Endothelial cell (in vitro differentiated cells): ENCODE data around the gene PSMD12. TPM values are rescaled to one million over a fixed set of nuclear protein-coding genes. Genes with fewer than 3 reads are reported as not detected.
A peak's percentile ranks its signal among the peaks of the same experiment; 100 is the strongest.

Experiments used
- DNase-seq: peaks from one replicate; pipeline ENCODE4 v3.0.0; 2021; ENCODE audit warnings: low spot score
- H3K27ac Mint-ChIP-seq: one replicate; pipeline ENCODE4 v1.8.0; 2021; ENCODE audit warnings: mixed read lengths, inconsistent platforms; ENCODE audit not compliant: unreplicated experiment
- H3K27me3 Mint-ChIP-seq: one replicate; pipeline ENCODE4 v1.8.0; 2021; ENCODE audit warnings: mild to moderate bottlenecking, moderate library complexity, mixed read lengths, inconsistent platforms; ENCODE audit not compliant: unreplicated experiment
- H3K36me3 Mint-ChIP-seq: one replicate; pipeline ENCODE4 v1.8.0; 2021; ENCODE audit warnings: mild to moderate bottlenecking, low read depth, mixed read lengths, inconsistent platforms; ENCODE audit not compliant: unreplicated experiment
- H3K4me1 Mint-ChIP-seq: one replicate; pipeline ENCODE4 v1.8.0; 2021; ENCODE audit warnings: mild to moderate bottlenecking, mixed read lengths, inconsistent platforms; ENCODE audit not compliant: unreplicated experiment
- H3K4me3 Mint-ChIP-seq: one replicate; pipeline ENCODE4 v1.8.0; 2021; ENCODE audit warnings: mild to moderate bottlenecking, mixed read lengths, inconsistent platforms; ENCODE audit not compliant: unreplicated experiment
- H3K9me3 Mint-ChIP-seq: one replicate; pipeline ENCODE4 v1.8.0; 2021; ENCODE audit warnings: mixed read lengths, inconsistent platforms; ENCODE audit not compliant: unreplicated experiment
- CTCF ChIP-seq: fragments of 200-600 bp; sonication (generic); IDR thresholded peaks from one replicate; pipeline ENCODE4 v1.5.0; 2021; ENCODE audit warnings: antibody characterized with exemption; ENCODE audit not compliant: unreplicated experiment
- total RNA-seq: library from RNA; stranded (reverse); fragmentation: NEBNext Ultra II Directional; extraction: Animal tissue kit (Norgen Biotek cat#: 25700); gene quantifications from one replicate; pipeline ENCODE4 v1.2.1, GENCODE V29; 2021; ENCODE audit not compliant: unreplicated experiment

Gene PSMD12
- total RNA-seq, 1 donor from 2014 or later: 46.2 TPM

GRCh38 chr17:67359960-67360791 is 6.2 kb downstream of the PSMD12 start:
- Mint-ChIP-seq H3K9me3 (no peaks in the 10 kb centered on the region), H3K27me3 (peaks cover 3% of the 10 kb centered on the region), H3K4me1 (peaks cover 25% of the 10 kb centered on the region), H3K36me3 (peaks cover 9% of the 10 kb centered on the region), H3K27ac (no peak overlapping the region), H3K4me3 (no peak overlapping the region)
- peak; percentile 11 for DNase-seq
- TF ChIP-seq CTCF: no peak

GRCh38 chr17:67358612-67359011 is 7.8 kb downstream of the PSMD12 start:
- Mint-ChIP-seq H3K36me3 (peaks cover 15% of the 10 kb centered on the region), H3K27me3 (peaks cover 3% of the 10 kb centered on the region), H3K4me3 (no peak overlapping the region), H3K27ac (no peak overlapping the region), H3K9me3 (no peaks in the 10 kb centered on the region), H3K4me1 (peaks cover 23% of the 10 kb centered on the region)
- TF ChIP-seq CTCF: no peak
- no peak for DNase-seq

- H3K4me1 Mint-ChIP-seq: peaks cover 10% of the 10 kb centered on the region
- peak overlapping the region; percentile 23 for H3K4me3 Mint-ChIP-seq
- no peak for DNase-seq
- no peaks in the 10 kb centered on the region for H3K9me3 Mint-ChIP-seq
- TF ChIP-seq CTCF: no peak
- peaks cover 3% of the 10 kb centered on the region for H3K27me3 Mint-ChIP-seq
- peaks cover 15% of the 10 kb centered on the region for H3K36me3 Mint-ChIP-seq
- no peak overlapping the region for H3K27ac Mint-ChIP-seq
These were observed 12.3 kb downstream of the PSMD12 start for GRCh38 chr17:67353929-67354574.

GRCh38 chr17:67353161-67353560 is 13.2 kb downstream of the PSMD12 start:
- no peak for DNase-seq
- Mint-ChIP-seq H3K4me1 (peaks cover 10% of the 10 kb centered on the region), H3K27me3 (peaks cover 3% of the 10 kb centered on the region), H3K9me3 (no peaks in the 10 kb centered on the region), H3K27ac (no peak overlapping the region), H3K4me3 (no peak overlapping the region), H3K36me3 (peaks cover 15% of the 10 kb centered on the region)
- no peak for TF ChIP-seq CTCF

- Mint-ChIP-seq H3K27me3 (no peaks in the 10 kb centered on the region), H3K4me3 (no peak overlapping the region), H3K4me1 (peaks cover 10% of the 10 kb centered on the region), H3K9me3 (no peaks in the 10 kb centered on the region), H3K36me3 (peaks cover 21% of the 10 kb centered on the region), H3K27ac (no peak overlapping the region)
- TF ChIP-seq CTCF: no peak
- no peak for DNase-seq
These were observed 17.0 kb downstream of the PSMD12 start for GRCh38 chr17:67349420-67349819.
